ENCODE measurements around the gene SCGB3A2.

SCGB3A2 gene

GRCh38 chr5:147911427-147911826 lies 32.9 kb downstream of the SCGB3A2 start:
- peak; percentile 41 for DNase-seq

GRCh38 chr5:147912011-147912410 lies 33.5 kb downstream of the SCGB3A2 start:
- DNase-seq = no peak

GRCh38 chr5:147913786-147914185 lies 35.3 kb downstream of the SCGB3A2 start:
- no peak for DNase-seq

- no peak for DNase-seq
Observed at GRCh38 chr5:147918101-147918685, 39.7 kb downstream of the SCGB3A2 start.

GRCh38 chr5:147918899-147919298 lies 40.4 kb downstream of the SCGB3A2 start:
- DNase-seq = peak; percentile 53

GRCh38 chr5:147920420-147921030 lies 42.0 kb downstream of the SCGB3A2 start:
- DNase-seq = no peak

GRCh38 chr5:147921136-147921535 lies 42.6 kb downstream of the SCGB3A2 start:
- no peak for DNase-seq

- no peak for DNase-seq
Observed at GRCh38 chr5:147925020-147925419, 46.5 kb downstream of the SCGB3A2 start.

GRCh38 chr5:147927901-147928300 lies 49.4 kb downstream of the SCGB3A2 start:
- DNase-seq = no peak

- DNase-seq = no peak
Observed at GRCh38 chr5:147930769-147931168, 52.3 kb downstream of the SCGB3A2 start.
